ENCODE data around the gene GRHL3.

Gene GRHL3

GRCh38 chr1:24393892-24394291 is 74.7 kb downstream of the GRHL3 start:
- DNase-seq (ENCODE audit: low spot score) = peak; percentile 50

GRCh38 chr1:24400065-24400464 is 80.9 kb downstream of the GRHL3 start:
- no peak for DNase-seq (ENCODE audit: low spot score)

GRCh38 chr1:24403806-24404205 is 84.6 kb downstream of the GRHL3 start:
- no peak for DNase-seq (ENCODE audit: low spot score)
